IMR-90 (cell line): ENCODE data around the gene CCSER2. TPM values are rescaled to one million over a fixed set of nuclear protein-coding genes. Genes with fewer than 3 reads are reported as not detected.

Experiments
- ATAC-seq: fragments of 200-7000 bp; cut with Tn5 transposase; 2 replicates; pipeline ENCODE4 v1.9.1; 2020; ENCODE audit warnings: low read depth, mild to moderate bottlenecking, moderate library complexity
- BruUV-seq: library from RNA; stranded (reverse); fragments of 400-500 nt; replicated peaks from 2 replicates; lab custom pipeline; 2021; lab: Mats Ljungman, UMichigan
- CTCF ChIA-PET: fragments of 300-600 bp; formaldehyde crosslinking; extraction: SDS; loops from one replicate; lab custom pipeline; 2021; ENCODE audit warnings: antibody characterized with exemption; lab: Yijun Ruan, JAX
- POLR2A ChIA-PET: fragments of 300-600 bp; sonication (Branson Sonifier 250); formaldehyde crosslinking; loops from one replicate; lab custom pipeline; 2022; ENCODE audit warnings: antibody characterized with exemption; ENCODE audit not compliant: unreplicated experiment; lab: Charles Lee
- DNase-seq: peaks from one replicate; pipeline ENCODE4 v3.0.0; 2013
- H2AFZ ChIP-seq: replicated peaks from 2 replicates; pipeline ENCODE3; 2013; ENCODE audit warnings: low read length, mild to moderate bottlenecking; ENCODE audit not compliant: poor library complexity
- H2AK5ac ChIP-seq: 2 replicates; pipeline ENCODE4 v1.6.1; 2013; ENCODE audit warnings: low read depth, low read length, inconsistent platforms
- H2AK9ac ChIP-seq: replicated peaks from 2 replicates; pipeline ENCODE3; 2013; ENCODE audit warnings: mild to moderate bottlenecking, low read depth, low read length, moderate library complexity; ENCODE audit not compliant: poor library complexity
- H2BK120ac ChIP-seq: 2 replicates; pipeline ENCODE4 v1.6.1; 2013; ENCODE audit warnings: low read depth, low read length, inconsistent platforms
- H2BK15ac ChIP-seq: 3 replicates; pipeline ENCODE4 v1.6.1; 2013; ENCODE audit warnings: low read depth, low read length, inconsistent platforms
- H2BK20ac ChIP-seq: 2 replicates; pipeline ENCODE4 v1.6.1; 2013; ENCODE audit warnings: low read depth, mild to moderate bottlenecking, inconsistent platforms, low read length, moderate library complexity
- H2BK5ac ChIP-seq: 2 replicates; pipeline ENCODE4 v1.6.1; 2013; ENCODE audit warnings: mild to moderate bottlenecking, low read depth, low read length, inconsistent platforms; ENCODE audit not compliant: poor library complexity, severe bottlenecking
- H3K14ac ChIP-seq: replicated peaks from 2 replicates; pipeline ENCODE4 v1.6.1; 2013; ENCODE audit warnings: low read depth, low read length, inconsistent platforms
- H3K18ac ChIP-seq: 2 replicates; pipeline ENCODE4 v1.6.1; 2013; ENCODE audit warnings: low read depth, low read length, control low read depth
- H3K23ac ChIP-seq: 2 replicates; pipeline ENCODE4 v1.6.1; 2013; ENCODE audit warnings: low read depth, low read length, inconsistent platforms
- H3K27ac ChIP-seq: 2 replicates; pipeline ENCODE4 v1.5.1; 2013; ENCODE audit warnings: mild to moderate bottlenecking, control low read depth, low read length; ENCODE audit not compliant: insufficient read depth
- H3K27me3 ChIP-seq: 2 replicates; pipeline ENCODE4 v1.6.1; 2013; ENCODE audit warnings: low read length; ENCODE audit not compliant: control insufficient read depth, insufficient read depth
- H3K36me3 ChIP-seq: 2 replicates; pipeline ENCODE4 v1.6.1; 2013; ENCODE audit warnings: low read length, mixed read lengths; ENCODE audit not compliant: control insufficient read depth, insufficient read depth
- H3K4ac ChIP-seq: 2 replicates; pipeline ENCODE4 v1.6.1; 2013; ENCODE audit warnings: low read depth, low read length, inconsistent platforms
- H3K4me1 ChIP-seq: 2 replicates; pipeline ENCODE4 v1.6.1; 2013; ENCODE audit warnings: low read length, mixed read lengths; ENCODE audit not compliant: control insufficient read depth, insufficient read depth
- H3K4me2 ChIP-seq: 2 replicates; pipeline ENCODE4 v1.6.1; 2013; ENCODE audit warnings: low read depth, mild to moderate bottlenecking, control low read depth, low read length, moderate library complexity
- H3K4me3 ChIP-seq: 2 replicates; pipeline ENCODE4 v1.5.1; 2013; ENCODE audit warnings: low read depth, mild to moderate bottlenecking, control low read depth, low read length, moderate library complexity; ENCODE audit not compliant: insufficient read depth
- H3K56ac ChIP-seq: 2 replicates; pipeline ENCODE4 v1.6.1; 2013; ENCODE audit warnings: low read length, inconsistent platforms; ENCODE audit not compliant: insufficient read depth; ENCODE audit errors: extremely low read depth
- H3K79me1 ChIP-seq, 2 experiments: 2 replicates each; pipeline ENCODE4 v1.6.1; 2013; ENCODE audit warnings: low read length in 2 of 2, inconsistent platforms in 1 of 2, low read depth in 1 of 2
- H3K9ac ChIP-seq: 2 replicates; pipeline ENCODE4 v1.6.1; 2013; ENCODE audit warnings: low read depth, low read length, control low read depth
- H3K9me1 ChIP-seq: 2 replicates; pipeline ENCODE4 v1.6.1; 2013; ENCODE audit warnings: low read length, inconsistent platforms; ENCODE audit not compliant: insufficient read depth
- H3K9me3 ChIP-seq: 2 replicates; pipeline ENCODE4 v1.6.1; 2013; ENCODE audit warnings: low read length; ENCODE audit not compliant: control insufficient read depth, insufficient read depth
- H4K20me1 ChIP-seq: 2 replicates; pipeline ENCODE4 v1.6.1; 2013; ENCODE audit warnings: low read length, inconsistent platforms; ENCODE audit not compliant: insufficient read depth
- H4K5ac ChIP-seq: 2 replicates; pipeline ENCODE4 v1.6.1; 2013; ENCODE audit warnings: mild to moderate bottlenecking, low read depth, low read length, control low read depth
- H4K8ac ChIP-seq, 2 experiments: 2 replicates each; pipeline ENCODE4 v1.6.1; 2013; ENCODE audit warnings: low read depth in 2 of 2, low read length in 2 of 2, control low read depth in 1 of 2, inconsistent platforms in 1 of 2
- H4K91ac ChIP-seq: 2 replicates; pipeline ENCODE4 v1.6.1; 2013; ENCODE audit warnings: low read depth, low read length, inconsistent platforms; ENCODE audit not compliant: insufficient read depth
- BHLHE40 ChIP-seq: fragments of 150-350 bp; IDR thresholded peaks from 2 replicates; pipeline ENCODE4 v1.6.1; 2016; ENCODE audit warnings: mild to moderate bottlenecking, low read depth, low read length
- CEBPB ChIP-seq: IDR thresholded peaks from 2 replicates; pipeline ENCODE4 v1.6.1; 2012; ENCODE audit warnings: low read depth, low read length, improper control_type of control experiment
- CHD1 ChIP-seq: IDR thresholded peaks from 2 replicates; pipeline ENCODE4 v1.6.1; 2012; ENCODE audit warnings: low read depth, low read length, improper control_type of control experiment
- CTCF ChIP-seq: conservative IDR thresholded peaks from 2 replicates; pipeline ENCODE4 v1.5.1; 2012; ENCODE audit warnings: mild to moderate bottlenecking, low read depth, low read length, improper control_type of control experiment
- ELK1 ChIP-seq: fragments of 150-350 bp; IDR thresholded peaks from 2 replicates; pipeline ENCODE4 v1.6.1; 2016; ENCODE audit warnings: low read depth, mild to moderate bottlenecking, low read length, moderate library complexity, borderline replicate concordance
- FOS ChIP-seq: fragments of 150-350 bp; IDR thresholded peaks from 2 replicates; pipeline ENCODE4 v1.6.1; 2016; ENCODE audit warnings: low read depth, low read length
- MAFK ChIP-seq: IDR thresholded peaks from 2 replicates; pipeline ENCODE4 v1.6.1; 2012; ENCODE audit warnings: low read depth, low read length, improper control_type of control experiment
- MAZ ChIP-seq: IDR thresholded peaks from 2 replicates; pipeline ENCODE4 v1.6.1; 2012; ENCODE audit warnings: low read depth, mild to moderate bottlenecking, low read length, improper control_type of control experiment, moderate library complexity, borderline replicate concordance
- MXI1 ChIP-seq: IDR thresholded peaks from 2 replicates; pipeline ENCODE4 v1.6.1; 2012; ENCODE audit warnings: low read depth, mild to moderate bottlenecking, low read length, moderate library complexity, borderline replicate concordance
- NFE2L2 ChIP-seq: fragments of 150-350 bp; IDR thresholded peaks from 2 replicates; pipeline ENCODE4 v1.6.1; 2016; ENCODE audit warnings: low read depth, mild to moderate bottlenecking, low read length
- POLR2A ChIP-seq: IDR thresholded peaks from 2 replicates; pipeline ENCODE4 v1.6.1; 2012; ENCODE audit warnings: mild to moderate bottlenecking, low read depth, low read length
- RAD21 ChIP-seq: IDR thresholded peaks from 2 replicates; pipeline ENCODE4 v1.6.1; 2012; ENCODE audit warnings: low read length, improper control_type of control experiment
- RCOR1 ChIP-seq: IDR thresholded peaks from 2 replicates; pipeline ENCODE4 v1.6.1; 2012; ENCODE audit warnings: mild to moderate bottlenecking, low read length, improper control_type of control experiment; ENCODE audit not compliant: insufficient replicate concordance
- RFX5 ChIP-seq: IDR thresholded peaks from 2 replicates; pipeline ENCODE4 v1.8.0; 2012; ENCODE audit warnings: low read depth, mild to moderate bottlenecking, low read length, moderate library complexity
- SMC3 ChIP-seq: fragments of 150-350 bp; IDR thresholded peaks from 2 replicates; pipeline ENCODE4 v1.6.1; 2016; ENCODE audit warnings: low read depth, mild to moderate bottlenecking, antibody characterized with exemption, low read length, moderate library complexity
- USF2 ChIP-seq: fragments of 150-350 bp; IDR thresholded peaks from 2 replicates; pipeline ENCODE4 v1.6.1; 2017; ENCODE audit warnings: mild to moderate bottlenecking, antibody characterized with exemption, low read length, low read depth
- WGBS, 2 experiments: methylation state at CpG; one replicate each; pipeline versions ENCODE4 v1.1.5 to v1.1.7; 2013; ENCODE audit warnings: missing lambda C conversion rate in 2 of 2; ENCODE audit not compliant: insufficient read length in 1 of 2; ENCODE audit errors: extremely low coverage in 2 of 2; 5-methylcytosine and 5-hydroxymethylcytosine counted together
- dilution Hi-C: fragments of 300-500 bp; cut with HindIII; formaldehyde crosslinking; loops from one replicate; pipeline ENCODE4 v1.14.3; 2018; ENCODE audit warnings: low sequenced_read_pairs; ENCODE audit not compliant: unreplicated experiment
- in situ Hi-C: fragments of 300-500 bp; cut with MboI; formaldehyde crosslinking; loops from 3 replicates; pipeline ENCODE4 v1.14.3; 2019; ENCODE audit warnings: low sequenced_read_pairs, inconsistent platforms, mixed read lengths
- intact Hi-C: fragments of 100-400 bp; cut with micrococcal nuclease; formaldehyde crosslinking; loops from 2 replicates; pipeline ENCODE4 v1.10.0; 2022
- polyA plus RNA-seq, 3 experiments: library from polyadenylated mRNA; depleted of rRNA; stranded (reverse); fragments of >200 nt; gene quantifications; 2 replicates each; pipeline ENCODE4 v1.2.3, GENCODE V29; 2012; ENCODE audit warnings: low replicate concordance in 1 of 3
- total RNA-seq: library from RNA; depleted of rRNA; stranded (reverse); fragments of >200 nt; gene quantifications from 2 replicates; pipeline ENCODE4 v1.2.3, GENCODE V29; 2012

CCSER2 gene
- total and polyA plus RNA-seq, 2 of the 4 experiments (the other 2 are of a cell fraction), result 20.4 to 31.7 TPM

GRCh38 chr10:84371944-84372343 is 43.6 kb downstream of the CCSER2 start:
- H3K56ac ChIP-seq, result no peak overlapping the region
- peaks cover 28% of the 10 kb centered on the region; the same call in 1 of the 2 replicates for H4K20me1 ChIP-seq
- H3K27me3 ChIP-seq, result no peaks in the 10 kb centered on the region
- no peak overlapping the region for H2BK5ac ChIP-seq
- no peak for TF ChIP-seq CTCF
- TF ChIP-seq BHLHE40, result no peak
- no peak for TF ChIP-seq FOS
- no peak for TF ChIP-seq ELK1
- TF ChIP-seq SMC3, result no peak
- no peak for TF ChIP-seq MAFK
- no peak for TF ChIP-seq POLR2A
- no peak for TF ChIP-seq RCOR1
- TF ChIP-seq NFE2L2, result no peak
- TF ChIP-seq RFX5, result no peak
- no peak for TF ChIP-seq USF2
- no peak for TF ChIP-seq CHD1
- TF ChIP-seq RAD21, result no peak
- TF ChIP-seq MXI1, result no peak
- TF ChIP-seq CEBPB, result no peak
- TF ChIP-seq MAZ, result no peak
- POLR2A ChIA-PET, result no interaction called here
- DNase-seq, result no peak
- no peak overlapping the region for H3K4me3 ChIP-seq
- dilution Hi-C loops (no loop called here), in situ Hi-C loops (no loop called here), intact Hi-C loops (no loop called here)
- no peak overlapping the region for H4K5ac ChIP-seq
- no peak for ATAC-seq
- H4K8ac ChIP-seq, result no peak overlapping the region
- H2BK20ac ChIP-seq, result no peak overlapping the region
- TSS peak; percentile 88 for BruUV-seq
- H3K18ac ChIP-seq, result no peak overlapping the region
- no CpG with 5 or more reads among the region's 2 CpGs for WGBS, 2 experiments
- no peak overlapping the region for H3K14ac ChIP-seq
- CTCF ChIA-PET, result interaction anchor here (2.2 kb wide), 1 partner anchor 165 kb away, joined by 6 read pairs; no protein-coding TSS in a partner anchor
- no peak overlapping the region for H2AFZ ChIP-seq
- peaks cover 9% of the 10 kb centered on the region for H3K36me3 ChIP-seq
- no peak overlapping the region for H2BK120ac ChIP-seq
- no peak overlapping the region for H4K91ac ChIP-seq
- no peak overlapping the region for H3K23ac ChIP-seq
- H2BK15ac ChIP-seq, result no peak overlapping the region
- H3K9me1 ChIP-seq, result peaks cover 2% of the 10 kb centered on the region; the same call in 1 of the 2 replicates
- H3K4ac ChIP-seq, result no peak overlapping the region
- no peak overlapping the region for H3K27ac ChIP-seq
- H3K9me3 ChIP-seq, result no peaks in the 10 kb centered on the region
- H3K9ac ChIP-seq, result no peak overlapping the region
- H2AK5ac ChIP-seq, result no peak overlapping the region
- no peak overlapping the region for H3K4me2 ChIP-seq
- H3K79me1 ChIP-seq, result peaks cover 27 to 38% of the 10 kb centered on the region in 2 experiments
- no peaks in the 10 kb centered on the region for H3K4me1 ChIP-seq
- no peak overlapping the region for H2AK9ac ChIP-seq
